ENCODE measurements around the gene AFAP1L1.

The AFAP1L1 gene

DNA sequence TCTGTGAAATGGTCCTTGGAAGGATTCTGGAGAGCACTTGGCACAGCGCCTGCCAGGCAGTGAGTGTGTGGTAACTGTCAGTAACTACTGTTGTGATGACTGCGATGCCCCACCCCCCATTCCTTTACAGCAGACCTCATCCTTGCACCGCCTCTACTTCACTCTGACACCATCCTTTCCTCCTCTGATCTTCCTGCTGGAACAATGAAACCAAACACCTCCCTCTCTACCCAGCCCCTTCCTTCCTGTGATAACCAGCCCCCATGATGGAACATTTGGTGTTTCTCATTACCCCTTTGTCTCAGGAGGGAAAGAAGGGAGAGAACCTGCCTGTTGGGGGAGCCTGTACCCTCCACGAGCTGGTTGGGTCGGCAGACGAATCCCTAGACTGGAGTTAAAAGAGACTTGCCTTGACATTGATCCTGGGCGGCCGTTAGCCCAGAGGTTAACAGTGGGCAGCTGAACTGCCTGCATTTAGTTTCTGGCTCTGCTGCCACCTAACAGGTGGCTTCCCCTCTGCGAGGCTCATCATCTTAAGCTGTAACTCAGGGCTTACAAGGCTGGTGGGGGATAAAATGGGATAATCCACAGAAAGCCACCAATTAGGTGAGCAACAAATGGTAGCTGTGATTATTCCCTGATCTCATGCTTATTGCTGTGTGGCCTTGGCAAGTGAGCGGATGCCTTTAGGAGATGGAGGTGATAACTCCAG lies 39.4 kb downstream of the AFAP1L1 start:
- H3K4me3 ChIP-seq (replicated peaks; ENCODE audit: low read depth, low read length), result no peak overlapping the region
- DNase-seq (ENCODE audit: extremely low read depth, low read depth), result peak; percentile 31
- TF ChIP-seq, protein P1, sequence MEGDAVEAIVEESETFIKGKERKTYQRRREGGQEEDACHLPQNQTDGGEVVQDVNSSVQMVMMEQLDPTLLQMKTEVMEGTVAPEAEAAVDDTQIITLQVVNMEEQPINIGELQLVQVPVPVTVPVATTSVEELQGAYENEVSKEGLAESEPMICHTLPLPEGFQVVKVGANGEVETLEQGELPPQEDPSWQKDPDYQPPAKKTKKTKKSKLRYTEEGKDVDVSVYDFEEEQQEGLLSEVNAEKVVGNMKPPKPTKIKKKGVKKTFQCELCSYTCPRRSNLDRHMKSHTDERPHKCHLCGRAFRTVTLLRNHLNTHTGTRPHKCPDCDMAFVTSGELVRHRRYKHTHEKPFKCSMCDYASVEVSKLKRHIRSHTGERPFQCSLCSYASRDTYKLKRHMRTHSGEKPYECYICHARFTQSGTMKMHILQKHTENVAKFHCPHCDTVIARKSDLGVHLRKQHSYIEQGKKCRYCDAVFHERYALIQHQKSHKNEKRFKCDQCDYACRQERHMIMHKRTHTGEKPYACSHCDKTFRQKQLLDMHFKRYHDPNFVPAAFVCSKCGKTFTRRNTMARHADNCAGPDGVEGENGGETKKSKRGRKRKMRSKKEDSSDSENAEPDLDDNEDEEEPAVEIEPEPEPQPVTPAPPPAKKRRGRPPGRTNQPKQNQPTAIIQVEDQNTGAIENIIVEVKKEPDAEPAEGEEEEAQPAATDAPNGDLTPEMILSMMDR (IDR thresholded peaks at IDR 0.05; ENCODE audit: low read depth, low read length, missing control alignments), result no peak

- H3K4me3 ChIP-seq (replicated peaks; ENCODE audit: low read depth, low read length), result no peak overlapping the region
- DNase-seq (ENCODE audit: extremely low read depth, low read depth), result no peak
- TF ChIP-seq, protein P1 (IDR thresholded peaks at IDR 0.05; ENCODE audit: low read depth, low read length, missing control alignments), result no peak
These were observed 41.6 kb downstream of the AFAP1L1 start for GRCh38 chr5:149313151-149313841.

GRCh38 chr5:149314571-149315111 lies 43.0 kb downstream of the AFAP1L1 start:
- H3K4me3 ChIP-seq (replicated peaks; ENCODE audit: low read depth, low read length), result no peak overlapping the region
- no peak for DNase-seq (ENCODE audit: extremely low read depth, low read depth)
- TF ChIP-seq, protein P1 (IDR thresholded peaks at IDR 0.05; ENCODE audit: low read depth, low read length, missing control alignments), result no peak

DNA sequence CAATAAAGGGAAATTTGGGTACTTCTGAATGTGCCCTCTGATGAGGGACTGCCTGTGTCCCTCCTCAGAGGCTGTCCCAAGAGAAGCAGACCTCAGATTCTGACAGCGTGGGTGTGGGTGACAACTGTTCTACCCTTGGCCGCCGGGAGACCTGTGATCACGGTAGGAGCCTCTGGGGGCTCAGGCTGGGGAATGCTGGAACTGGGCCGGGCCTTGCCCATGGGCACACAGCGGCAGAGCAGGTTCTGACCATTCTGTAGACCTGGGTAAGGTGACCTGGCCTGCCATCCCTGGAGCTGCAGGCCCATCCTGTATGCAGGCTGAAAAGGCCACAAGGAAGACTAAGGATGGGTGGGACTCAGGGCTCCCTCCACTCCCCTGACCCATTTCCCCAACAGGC lies 44.1 kb downstream of the AFAP1L1 start:
- TF ChIP-seq, protein P1 (IDR thresholded peaks at IDR 0.05; ENCODE audit: low read depth, low read length, missing control alignments), result no peak
- DNase-seq (ENCODE audit: extremely low read depth, low read depth), result no peak
- H3K4me3 ChIP-seq (replicated peaks; ENCODE audit: low read depth, low read length), result no peak overlapping the region

- TF ChIP-seq, protein P1 (IDR thresholded peaks at IDR 0.05; ENCODE audit: low read depth, low read length, missing control alignments), result peak; percentile 61
- peak; percentile 37 for DNase-seq (ENCODE audit: extremely low read depth, low read depth)
- H3K4me3 ChIP-seq (replicated peaks; ENCODE audit: low read depth, low read length), result no peak overlapping the region
These were observed 45.8 kb downstream of the AFAP1L1 start for GRCh38 chr5:149317281-149318048.

DNA sequence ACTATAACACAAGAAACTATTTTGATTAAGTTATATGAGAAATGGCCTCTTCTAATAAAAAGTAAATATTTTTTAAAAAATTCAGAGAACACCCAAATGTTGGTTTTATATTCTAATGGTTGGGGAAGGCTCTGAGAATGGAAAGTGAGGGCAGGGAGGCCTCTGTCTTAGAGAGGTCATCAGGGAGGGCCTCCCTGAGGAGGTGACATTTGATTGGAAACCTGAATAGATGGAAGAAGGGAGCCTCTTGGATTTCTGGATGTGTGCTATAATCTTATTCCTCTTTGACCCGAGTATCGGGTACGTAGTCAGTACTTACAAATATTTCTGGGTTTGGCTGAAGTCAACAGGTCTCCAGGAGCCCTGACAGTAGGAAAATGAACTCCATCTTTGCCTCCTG lies 47.5 kb downstream of the AFAP1L1 start:
- TF ChIP-seq, protein P1 (IDR thresholded peaks at IDR 0.05; ENCODE audit: low read depth, low read length, missing control alignments), result no peak
- DNase-seq (ENCODE audit: extremely low read depth, low read depth), result no peak
- no peak overlapping the region for H3K4me3 ChIP-seq (replicated peaks; ENCODE audit: low read depth, low read length)

Measured in HFF-Myc (cell line).